ENCODE results near the gene CLDN5.
"Not testable (repeated sequence)": the region's sequence is repeated elsewhere in the genome, so short reads cannot be mapped to it uniquely, and the experiment has no call there.

The CLDN5 gene

GRCh38 chr22:19547620-19548019 lies 23.4 kb upstream of the CLDN5 start:
- no peak for DNase-seq

GRCh38 chr22:19546680-19547079 lies 22.5 kb upstream of the CLDN5 start:
- DNase-seq = no peak

DNA sequence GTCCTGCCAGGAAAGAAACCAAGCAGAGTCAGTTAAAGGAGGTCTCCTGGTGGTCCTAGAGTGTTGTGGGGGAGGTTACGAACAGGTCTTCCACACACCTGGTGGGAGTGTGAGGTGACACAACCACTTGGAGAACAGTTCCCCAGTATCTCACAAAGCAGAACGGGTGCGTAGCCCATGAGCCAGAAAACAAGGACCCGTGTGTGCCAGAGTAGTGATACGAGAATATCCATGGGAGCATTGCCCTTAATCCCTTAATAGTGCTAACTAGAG lies 21.7 kb upstream of the CLDN5 start:
- DNase-seq = no peak

DNA sequence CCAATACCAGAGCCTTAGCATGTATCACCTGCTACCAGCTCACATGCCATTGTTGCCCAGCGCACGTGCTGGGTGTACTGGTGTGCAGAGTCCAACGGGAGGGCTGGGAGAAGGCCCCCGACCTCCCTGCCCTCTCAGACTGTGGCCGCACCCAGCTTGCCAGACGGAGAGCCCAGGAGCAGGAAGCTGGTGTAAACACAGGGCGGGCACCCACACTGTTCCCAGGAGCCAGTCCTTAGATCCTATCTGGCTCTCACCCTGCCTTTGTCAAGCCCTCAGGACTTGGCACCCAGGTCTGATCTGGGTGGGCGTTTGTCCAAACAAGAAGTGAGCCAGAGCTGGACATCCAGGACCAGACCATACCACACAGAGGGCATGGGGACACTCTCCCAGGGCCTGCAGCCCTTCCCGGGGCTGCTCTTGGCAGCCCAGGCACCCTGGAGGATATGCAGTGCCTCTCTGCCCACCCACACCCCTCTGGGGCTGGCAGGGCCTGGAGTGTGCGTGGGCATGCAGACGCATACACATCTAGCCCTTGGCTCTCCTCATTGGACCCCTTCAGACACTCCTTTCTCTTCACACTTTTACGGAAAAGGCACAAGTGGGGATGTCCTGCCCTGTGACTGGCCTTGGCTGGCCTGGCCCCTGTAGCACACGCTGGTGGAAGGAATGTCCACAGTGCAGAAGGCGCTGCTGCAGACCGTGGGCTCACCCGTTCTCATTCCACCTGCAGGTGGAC lies 19.9 kb upstream of the CLDN5 start:
- DNase-seq = no peak

DNA sequence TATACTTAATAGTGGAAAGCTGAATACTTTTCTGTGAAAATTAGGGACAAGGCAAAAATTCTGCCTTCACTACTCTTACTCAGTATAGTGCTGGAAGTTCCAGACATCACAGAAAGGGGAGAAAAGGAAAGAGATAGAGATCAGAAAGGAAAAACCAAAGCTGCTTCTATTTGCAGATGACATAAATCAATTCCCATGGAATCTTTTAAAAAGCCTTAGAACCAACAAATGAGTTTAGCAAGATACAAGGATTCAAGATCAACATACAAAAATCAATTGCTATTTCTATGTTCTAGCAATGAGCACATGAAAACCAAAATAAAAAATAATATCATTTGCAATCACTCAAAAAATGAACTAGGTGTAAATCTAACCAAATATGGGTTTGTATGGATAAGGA lies 16.2 kb upstream of the CLDN5 start:
- DNase-seq = no peak

- DNase-seq = no peak
Observed at GRCh38 chr22:19537941-19538488, 13.8 kb upstream of the CLDN5 start.

- no peak for DNase-seq
Observed at GRCh38 chr22:19536564-19536963, 12.4 kb upstream of the CLDN5 start.

GRCh38 chr22:19535001-19535400 lies 10.8 kb upstream of the CLDN5 start:
- no peak for DNase-seq

- no peak for DNase-seq
Observed at GRCh38 chr22:19533857-19534256, 9.6 kb upstream of the CLDN5 start.

- DNase-seq = no peak
Observed at GRCh38 chr22:19533049-19533626, 8.9 kb upstream of the CLDN5 start.

DNA sequence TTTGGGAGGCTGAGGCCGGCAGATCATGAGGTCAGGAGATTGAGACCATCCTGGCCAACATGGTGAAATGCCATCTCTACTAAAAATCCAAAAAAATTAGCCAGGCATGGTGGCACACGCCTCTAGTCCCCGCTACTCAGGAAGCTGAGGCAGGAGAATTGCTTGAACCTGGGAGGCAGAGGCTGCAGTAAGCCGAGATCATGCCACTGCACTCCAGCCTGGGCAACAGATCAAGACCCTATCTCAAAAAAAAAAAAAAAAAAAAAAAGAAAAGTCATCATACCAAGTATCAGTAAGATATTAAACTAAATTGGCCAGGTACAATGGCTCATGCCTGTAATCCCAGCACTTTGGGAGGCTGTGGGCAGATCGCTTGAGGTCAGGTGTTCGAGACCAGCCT lies 7.1 kb upstream of the CLDN5 start:
- DNase-seq = not testable (repeated sequence)

DNA sequence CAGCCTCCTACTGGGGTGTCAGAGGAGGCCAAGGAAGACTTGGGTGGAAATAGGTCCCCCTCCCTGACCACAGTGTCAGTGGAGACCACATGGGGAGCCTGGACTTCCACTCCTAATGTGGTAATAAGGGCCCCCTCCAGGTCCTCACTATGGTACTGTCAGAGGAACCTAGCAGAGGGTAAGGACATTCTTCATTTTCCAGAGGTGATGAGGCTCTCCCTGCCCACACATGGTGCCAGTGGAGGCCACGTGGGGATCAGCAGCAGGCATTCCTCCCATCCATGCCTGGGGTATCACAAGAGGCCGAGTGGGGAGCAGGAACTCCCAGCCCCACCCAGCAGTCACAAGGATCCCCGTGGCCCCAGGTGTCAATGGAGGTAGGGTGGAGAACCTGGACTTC lies 6.5 kb upstream of the CLDN5 start:
- DNase-seq = no peak

DNA sequence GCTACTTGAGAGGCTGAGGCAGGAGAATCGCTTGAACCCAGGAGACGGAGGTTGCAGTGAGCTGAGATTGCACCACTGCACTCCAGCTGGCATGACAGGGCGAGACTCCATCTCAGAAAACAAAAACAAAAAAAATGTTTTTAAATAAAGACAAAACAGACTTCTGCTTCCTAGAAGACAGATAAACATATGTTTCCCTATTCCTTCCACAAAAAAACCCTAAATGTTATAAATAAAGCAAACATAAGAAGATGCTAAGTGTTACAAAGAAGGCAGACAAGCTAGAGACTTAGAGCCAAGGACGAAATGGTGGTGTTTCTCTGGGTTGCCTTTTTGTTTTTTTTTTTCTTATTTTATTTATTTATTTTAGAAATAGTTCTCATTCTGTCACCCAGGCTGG lies 5.6 kb upstream of the CLDN5 start:
- DNase-seq = no peak

DNA sequence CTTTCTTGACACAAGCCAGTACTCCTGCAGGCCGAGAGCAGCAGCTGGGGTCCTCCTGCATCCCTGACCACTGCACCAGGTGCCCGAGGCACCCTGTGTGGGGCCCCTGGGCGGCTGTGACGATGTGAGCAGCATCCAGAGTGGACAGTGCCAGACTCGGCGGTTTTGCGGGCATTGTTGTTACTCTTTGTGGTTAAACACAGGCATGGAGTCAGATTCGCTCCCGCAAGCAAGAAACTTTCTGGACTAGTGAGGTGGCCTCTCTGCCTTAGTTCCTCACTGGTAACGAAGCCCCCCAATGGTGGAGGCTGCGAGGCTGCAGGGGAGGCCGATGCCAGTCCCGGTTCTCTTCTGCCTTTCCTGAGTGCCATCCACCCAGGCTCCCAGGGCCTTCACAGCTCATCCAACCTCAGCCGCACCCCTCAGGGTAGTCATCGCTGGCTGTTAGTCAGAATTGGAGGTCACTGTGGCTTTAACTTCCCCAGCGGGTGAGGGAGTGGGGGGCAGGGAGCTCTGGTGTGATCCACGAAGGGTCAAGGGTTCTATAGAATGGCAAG lies 3.7 kb upstream of the CLDN5 start:
- DNase-seq = no peak

GRCh38 chr22:19527321-19527721 lies 3.1 kb upstream of the CLDN5 start:
- DNase-seq = no peak

GRCh38 chr22:19526702-19527111 lies 2.5 kb upstream of the CLDN5 start:
- no peak for DNase-seq

DNA sequence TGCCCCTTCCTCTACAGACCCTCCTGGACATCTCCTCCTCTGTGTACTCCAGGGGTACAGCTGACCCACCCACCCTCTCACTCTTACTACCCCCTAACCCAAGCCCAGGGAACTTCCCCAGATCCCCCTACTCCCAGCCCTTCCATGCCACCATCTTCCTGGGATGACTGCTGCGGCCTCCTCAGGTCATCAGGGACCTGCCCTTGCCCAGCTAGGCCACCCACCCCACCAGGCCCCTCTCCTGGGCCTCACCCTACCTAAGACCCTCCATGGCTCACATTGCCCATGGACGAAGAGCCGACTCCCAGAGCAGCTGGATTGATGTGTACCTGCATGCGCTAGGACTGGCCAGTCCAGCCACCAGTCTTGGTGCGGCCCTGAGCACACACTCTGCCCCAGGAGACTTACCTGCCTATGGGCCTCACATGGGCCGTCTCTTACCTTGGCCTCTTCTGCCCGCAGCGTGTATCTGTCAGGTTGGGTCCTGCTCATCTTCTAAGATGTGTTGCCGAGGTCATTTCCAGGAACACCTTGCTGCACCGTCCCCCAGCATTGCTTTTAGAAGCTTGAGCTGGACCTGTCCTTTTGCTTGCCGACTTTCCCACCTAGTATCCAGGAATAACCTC lies 2.0 kb upstream of the CLDN5 start:
- DNase-seq = no peak

DNA sequence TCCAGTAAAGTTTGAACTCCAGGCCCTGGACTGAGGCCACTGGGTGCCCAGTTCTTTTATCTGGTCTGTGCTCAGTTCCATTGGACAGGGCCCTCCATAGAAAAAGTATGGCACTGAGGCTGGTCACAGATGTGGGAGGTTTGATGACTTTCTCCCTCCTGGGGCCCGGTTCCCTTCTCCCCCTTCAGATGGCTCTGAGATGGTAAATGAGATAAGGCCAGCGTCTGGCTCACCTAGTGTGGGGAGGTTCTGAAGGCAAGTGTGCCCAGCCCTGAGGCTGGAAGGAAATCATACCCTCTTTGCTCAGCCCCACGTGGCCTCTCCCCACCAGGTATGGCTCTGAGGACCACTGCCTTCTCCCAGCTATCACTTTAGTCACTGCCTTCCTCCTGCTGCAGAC lies 1.5 kb upstream of the CLDN5 start:
- no peak for DNase-seq

DNA sequence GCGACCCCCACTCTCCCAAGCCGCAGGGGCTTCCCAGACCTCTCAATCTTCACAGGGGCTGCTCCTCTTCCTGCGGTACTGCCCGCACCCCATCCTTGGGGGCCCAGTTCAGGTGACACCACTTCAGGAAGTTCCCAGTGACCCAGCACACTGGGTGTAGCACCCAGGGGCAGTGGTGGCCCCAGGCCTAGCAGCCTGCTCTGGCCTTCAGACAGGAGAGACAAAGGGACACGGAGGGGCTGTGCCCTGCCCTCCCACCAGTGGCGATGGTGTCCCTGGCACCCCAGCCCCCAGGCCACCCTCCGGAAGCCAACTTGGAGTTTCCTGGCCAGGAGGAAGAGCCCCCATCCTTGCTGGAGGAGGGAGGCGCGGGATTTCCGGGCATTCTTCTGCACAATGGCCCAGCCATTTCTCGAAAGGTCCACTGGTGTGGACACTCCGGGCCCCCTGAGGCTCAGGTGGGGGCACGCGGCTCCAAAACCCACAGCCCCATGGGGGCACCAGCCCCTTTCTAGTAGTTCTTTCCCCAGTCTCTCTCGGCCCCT lies 978 bp upstream of the CLDN5 start:
- DNase-seq = no peak

- no peak for DNase-seq
Observed at GRCh38 chr22:19523240-19524169, 705 bp downstream of the CLDN5 start.

- DNase-seq = no peak
Observed at GRCh38 chr22:19522881-19523239, 1.4 kb downstream of the CLDN5 start.

DNA sequence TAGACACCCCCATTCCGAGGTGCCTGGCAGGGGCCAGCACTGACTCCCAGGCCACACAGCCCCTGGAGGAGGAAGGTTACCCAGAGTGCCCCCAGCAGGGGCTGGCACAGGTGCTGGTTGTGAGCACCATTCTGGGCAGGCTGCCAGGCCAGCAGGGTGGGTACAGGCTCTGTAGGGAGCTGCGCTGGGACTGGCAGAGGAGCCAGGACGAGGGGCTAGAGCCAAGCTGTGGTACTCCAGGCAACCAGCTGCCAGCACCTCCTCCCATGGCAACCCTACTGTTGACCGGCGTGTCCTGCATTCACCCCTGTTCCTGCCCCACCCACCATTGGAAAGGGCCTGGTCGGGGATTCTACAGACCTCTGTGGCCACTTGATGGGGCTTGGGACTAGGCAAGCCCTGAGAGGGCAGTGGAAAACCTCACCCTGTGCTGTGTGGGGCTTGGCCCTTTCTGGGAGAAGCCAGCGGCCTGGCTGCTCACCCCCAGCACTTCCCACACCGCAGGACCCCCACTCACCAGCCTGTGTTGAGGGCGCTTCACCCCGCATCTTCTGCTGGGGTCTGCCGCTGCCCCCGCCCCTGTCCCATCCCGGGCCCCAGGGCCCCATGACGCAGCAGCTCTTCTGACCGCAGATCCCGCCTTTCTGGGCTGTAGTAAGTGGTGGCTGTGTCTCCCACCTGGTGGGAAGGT lies 1.9 kb downstream of the CLDN5 start:
- DNase-seq = no peak
